ENCODE measurements around the gene ZNF618.

ZNF618 gene

DNA sequence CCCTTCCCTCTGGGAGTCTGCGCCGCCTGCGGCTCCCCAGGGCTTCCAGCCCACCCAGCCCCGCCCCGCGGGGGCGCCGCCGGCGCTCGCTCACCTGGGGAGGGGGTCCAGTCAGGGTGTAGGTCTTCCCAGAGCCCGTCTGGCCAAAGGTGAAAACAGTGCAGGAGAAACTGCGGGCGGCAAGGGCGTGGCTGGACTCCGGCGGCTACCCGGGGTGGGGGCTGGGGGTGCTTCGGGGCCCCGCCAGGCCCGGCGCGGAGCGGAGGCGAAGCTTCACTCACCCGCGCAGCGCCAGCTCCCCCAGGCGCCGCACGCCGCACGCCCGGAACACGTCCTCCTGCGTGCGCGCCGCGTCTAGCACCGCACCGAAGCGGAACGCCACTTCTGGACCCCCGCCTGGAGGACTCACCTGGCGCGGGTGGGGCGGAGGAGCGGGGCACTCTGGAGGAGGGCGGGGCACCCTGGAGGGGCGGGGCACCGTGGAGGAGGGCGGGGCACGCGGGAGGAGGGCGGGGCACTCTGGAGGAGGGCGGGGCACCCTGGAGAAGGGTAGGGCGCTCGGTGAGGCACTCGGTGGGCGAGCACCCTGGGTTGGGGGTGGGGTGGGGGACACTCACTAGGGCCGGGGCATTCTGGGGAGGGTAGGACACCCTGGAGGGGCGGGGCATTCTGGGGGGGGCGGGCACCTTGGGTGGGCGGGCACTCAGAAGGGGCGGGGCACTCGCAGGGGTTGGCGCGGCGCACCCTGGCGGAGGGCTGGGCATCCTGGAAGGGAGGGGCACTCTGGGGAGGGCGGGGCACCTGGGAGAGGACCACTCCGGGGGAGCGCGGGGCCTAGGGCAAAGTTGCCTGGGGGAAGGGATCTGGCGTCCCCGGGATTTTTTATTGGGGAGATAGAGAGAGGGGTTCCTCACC is 222.2 kb downstream of the ZNF618 start:
- DNase-seq (ENCODE audit: low spot score) = peak; percentile 78

DNA sequence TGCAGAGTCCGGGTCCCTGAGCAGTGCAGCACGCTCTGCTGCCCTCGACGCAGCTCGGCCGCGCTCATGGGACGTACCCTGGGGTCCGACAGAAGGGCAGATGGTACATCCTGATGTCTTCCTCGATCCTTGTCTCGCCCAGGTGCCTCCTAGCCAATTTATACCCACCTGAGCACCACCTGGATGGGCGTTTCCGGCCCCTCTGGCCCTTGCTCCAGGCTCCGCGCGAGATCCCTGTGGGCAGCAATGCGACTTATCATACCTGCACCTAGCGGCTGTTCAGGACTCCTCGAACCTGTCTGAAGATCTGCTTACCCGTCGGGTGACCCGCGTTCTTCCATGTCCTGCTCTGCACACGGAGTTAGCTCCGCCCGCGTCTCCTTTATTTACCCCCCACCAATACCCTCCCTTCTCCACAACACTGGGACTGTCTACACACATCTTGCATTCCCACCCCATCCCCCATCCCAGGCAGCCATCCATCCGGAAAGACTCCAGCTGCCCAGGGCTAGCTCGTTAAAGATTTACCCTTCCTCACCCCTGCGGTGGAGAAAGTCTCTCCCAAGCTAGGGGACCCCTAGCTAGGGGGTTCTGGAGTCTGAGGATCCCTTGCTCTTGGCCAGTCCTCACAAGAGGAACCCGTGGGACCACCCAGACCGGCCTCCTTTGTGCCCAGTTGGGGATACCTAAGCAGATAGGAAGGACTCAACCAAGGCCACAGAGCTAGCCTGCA is 223.0 kb downstream of the ZNF618 start, which contains the start of gene KIF12:
TSS of gene KIF12 (minus strand) at position 357 of the 733 bp plus-strand sequence. CDS start at position 341, 16 bp downstream.
- DNase-seq (ENCODE audit: low spot score) = peak; percentile 76

DNA sequence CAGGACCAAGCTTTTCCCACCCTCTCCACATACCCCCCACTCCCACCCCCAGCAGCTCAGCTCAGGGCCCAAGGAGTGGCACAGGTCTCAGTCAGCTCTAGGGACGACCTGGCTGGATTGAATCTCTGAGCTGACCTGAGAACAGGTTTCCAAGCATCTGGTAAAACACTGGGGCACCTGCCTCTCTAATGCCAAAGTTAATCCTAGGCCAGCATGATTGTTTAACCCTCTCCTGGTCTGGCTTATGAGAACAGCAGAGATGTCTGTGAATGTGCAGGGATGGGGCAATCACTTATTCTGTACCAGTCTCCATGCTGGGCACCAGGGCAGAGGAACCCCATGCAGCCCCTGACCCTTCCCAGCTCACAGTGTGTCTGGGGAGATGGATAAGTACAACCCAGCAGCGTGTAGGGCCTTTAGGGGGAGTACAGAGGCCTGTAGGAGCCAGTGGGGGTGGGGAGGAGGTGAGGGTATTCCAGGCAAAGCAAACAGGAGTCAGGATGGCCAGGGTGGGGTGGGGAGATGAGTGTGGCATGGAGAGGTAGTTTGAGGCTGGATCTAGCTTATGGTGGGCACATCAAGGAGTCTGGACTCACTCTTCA is 223.7 kb downstream of the ZNF618 start:
- no peak for DNase-seq (ENCODE audit: low spot score)

DNA sequence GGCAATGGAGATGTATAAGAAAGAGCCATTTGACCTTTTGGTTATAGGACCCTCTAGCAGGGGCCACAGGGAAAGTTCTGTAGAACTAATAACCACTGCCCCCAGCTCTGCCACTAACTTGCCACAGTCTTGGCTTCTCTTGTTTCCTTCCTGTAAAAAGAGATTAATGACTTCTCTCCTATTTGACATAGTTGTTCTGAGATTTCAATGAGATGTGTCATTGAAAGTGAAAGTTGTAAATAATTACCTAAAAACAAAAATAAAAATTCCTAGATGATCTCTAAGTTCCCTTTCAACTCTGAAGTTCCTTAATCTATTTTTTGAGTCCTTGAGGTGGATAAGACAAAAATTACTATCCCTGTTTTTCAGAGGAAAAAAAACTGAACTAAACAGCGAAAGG is 224.4 kb downstream of the ZNF618 start:
- no peak for DNase-seq (ENCODE audit: low spot score)

DNA sequence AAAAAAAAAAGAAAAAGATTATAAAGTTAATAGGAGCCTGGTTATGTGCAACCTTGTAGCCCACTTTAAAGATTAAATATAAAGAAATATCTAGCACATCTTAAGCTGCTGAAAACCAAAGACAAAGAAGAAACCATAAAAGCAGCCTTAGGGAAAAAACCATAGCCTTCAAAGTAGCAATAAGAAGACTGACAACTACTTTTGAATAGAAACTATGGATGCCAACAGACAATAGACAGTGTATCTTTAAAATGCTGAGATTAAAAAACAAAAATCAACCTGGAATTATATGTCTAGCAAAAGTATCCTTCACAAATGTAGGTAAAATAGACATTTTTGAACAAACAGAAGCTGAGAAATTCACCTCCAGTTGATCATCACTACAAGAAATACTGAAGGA is 226.4 kb downstream of the ZNF618 start:
- DNase-seq (ENCODE audit: low spot score) = no peak

DNA sequence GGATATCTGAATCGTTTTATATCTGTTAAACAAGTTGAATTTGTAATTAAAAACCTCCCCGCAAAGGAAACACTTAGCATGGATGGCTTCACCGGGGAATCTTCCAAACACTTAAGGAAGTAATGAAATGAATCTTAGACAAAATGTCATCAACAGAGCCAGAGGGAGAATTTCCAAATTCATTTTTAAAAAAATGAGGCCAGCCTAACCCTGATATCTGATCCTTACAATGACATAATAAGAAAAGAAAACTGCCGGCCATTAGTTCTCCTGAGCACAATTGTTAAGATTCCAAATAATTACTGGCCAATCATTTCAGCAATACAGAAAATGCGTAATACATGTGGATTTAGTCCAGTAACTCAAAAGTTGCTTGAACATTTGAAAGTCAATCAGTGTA is 229.1 kb downstream of the ZNF618 start:
- DNase-seq (ENCODE audit: low spot score) = no peak

All from HuH-7.5 (cell line).